PC-9 (cell line): Measurements from ENCODE around the gene ZDHHC11B. TPM values are rescaled to one million over a fixed set of nuclear protein-coding genes. Genes with fewer than 3 reads are reported as not detected.
"Not testable (repeated sequence)": the region's sequence is repeated elsewhere in the genome, so short reads cannot be mapped to it uniquely, and the experiment has no call there.

Experiments used
- BruUV-seq: library from RNA; stranded (reverse); fragments of 400-500 nt; replicated peaks from 2 replicates; lab custom pipeline; 2021; lab: Mats Ljungman, UMichigan
- CTCF ChIA-PET: fragments of 300-600 bp; sonication (Branson Sonifier 250); formaldehyde crosslinking; loops from one replicate; lab custom pipeline; 2022; ENCODE audit warnings: antibody characterized with exemption; lab: Charles Lee
- POLR2A ChIA-PET: fragments of 300-600 bp; sonication (Branson Sonifier 250); formaldehyde crosslinking; loops from one replicate; lab custom pipeline; 2022; ENCODE audit warnings: antibody characterized with exemption; ENCODE audit not compliant: unreplicated experiment; lab: Charles Lee
- DNase-seq, 2 experiments: peaks; one replicate each; pipeline versions ENCODE4 v3.0.0 to v3.0.0-alpha.2; 2015 to 2022; ENCODE audit warnings: mixed read lengths in 1 of 2
- H2AFZ ChIP-seq: fragments of 200-600 bp; sonication (generic); 2 replicates; pipeline ENCODE4 v1.8.1; 2017; ENCODE audit warnings: antibody characterized with exemption
- H3F3A ChIP-seq: fragments of 200-600 bp; sonication (generic); 2 replicates; pipeline ENCODE4 v1.8.1; 2017; ENCODE audit warnings: antibody characterized with exemption, mild to moderate bottlenecking, low read depth; ENCODE audit not compliant: insufficient read depth
- H3K27ac ChIP-seq: fragments of 200-600 bp; sonication (generic); 2 replicates; pipeline ENCODE4 v1.6.1; 2016; ENCODE audit warnings: mixed run types
- H3K27me3 ChIP-seq: fragments of 200-600 bp; sonication (generic); 2 replicates; pipeline ENCODE4 v1.6.1; 2016; ENCODE audit warnings: low read depth, mixed run types; ENCODE audit not compliant: insufficient read depth
- H3K36me3 ChIP-seq: fragments of 200-600 bp; sonication (generic); 2 replicates; pipeline ENCODE4 v1.6.1; 2016; ENCODE audit warnings: low read depth, mixed run types
- H3K4me1 ChIP-seq: fragments of 200-600 bp; sonication (generic); replicated peaks from 2 replicates; pipeline ENCODE4 v1.6.1; 2016; ENCODE audit warnings: mixed run types; ENCODE audit not compliant: insufficient read depth
- H3K4me2 ChIP-seq: fragments of 200-600 bp; sonication (generic); 2 replicates; pipeline ENCODE4 v1.6.1; 2017; ENCODE audit warnings: mixed run types
- H3K4me3 ChIP-seq: fragments of 200-600 bp; sonication (generic); 2 replicates; pipeline ENCODE4 v1.6.1; 2016; ENCODE audit warnings: mixed run types
- H3K79me2 ChIP-seq: fragments of 200-600 bp; sonication (generic); 2 replicates; pipeline ENCODE4 v1.6.1; 2017; ENCODE audit warnings: low read depth, mixed run types
- H3K9me2 ChIP-seq: fragments of 200-600 bp; sonication (generic); 2 replicates; pipeline ENCODE4 v1.8.1; 2017; ENCODE audit warnings: mild to moderate bottlenecking; ENCODE audit not compliant: insufficient read depth
- H3K9me3 ChIP-seq: fragments of 200-600 bp; sonication (generic); 2 replicates; pipeline ENCODE4 v1.8.1; 2016; ENCODE audit warnings: low read depth; ENCODE audit not compliant: insufficient read depth
- H4K20me1 ChIP-seq: fragments of 200-600 bp; sonication (generic); 2 replicates; pipeline ENCODE4 v1.8.1; 2017; ENCODE audit not compliant: insufficient read depth
- CTCF ChIP-seq: fragments of 200-600 bp; sonication (generic); conservative IDR thresholded peaks from 2 replicates; pipeline ENCODE4 v1.6.1; 2017; ENCODE audit warnings: mixed run types, antibody characterized with exemption, mild to moderate bottlenecking, moderate library complexity
- EZH2 ChIP-seq: fragments of 200-600 bp; sonication (generic); IDR thresholded peaks from 2 replicates; pipeline ENCODE4 v1.8.0; 2017; ENCODE audit warnings: antibody characterized with exemption, low read depth
- intact Hi-C: fragments of 100-400 bp; cut with micrococcal nuclease; formaldehyde crosslinking; loops from one replicate; pipeline ENCODE4 v1.10.0; 2022; ENCODE audit not compliant: unreplicated experiment
- total RNA-seq: library from RNA; stranded (reverse); gene quantifications from 2 replicates; pipeline ENCODE4 v1.2.3, GENCODE V29; 2021

Gene ZDHHC11B
- total RNA-seq, 1 experiment from 2014 or later, result 0.41 TPM

GRCh38 chr5:773517-774264 lies 10.8 kb downstream of the ZDHHC11B start:
- Histone ChIP-seq H3F3A (no peaks in the 10 kb centered on the region), H3K9me3 (no peaks in the 10 kb centered on the region), H3K27me3 (peaks cover 71% of the 10 kb centered on the region), H3K27ac (no peak overlapping the region), H3K9me2 (no peaks in the 10 kb centered on the region), H3K36me3 (no peaks in the 10 kb centered on the region), H3K79me2 (no peaks in the 10 kb centered on the region), H3K4me1 (no peaks in the 10 kb centered on the region), H3K4me2 (no peak overlapping the region), H4K20me1 (no peaks in the 10 kb centered on the region; the same call in 1 of the 2 replicates), H2AFZ (no peak overlapping the region), H3K4me3 (no peak overlapping the region)
- BruUV-seq, result no TSS peak
- no peak for TF ChIP-seq EZH2
- TF ChIP-seq CTCF, result no peak
- intact Hi-C loops, result no loop called here
- ChIA-PET POLR2A (no interaction called here), CTCF (no interaction called here)
- DNase-seq, result no peak

GRCh38 chr5:772931-773330 lies 11.6 kb downstream of the ZDHHC11B start:
- H3K4me2 ChIP-seq, H3K9me3 ChIP-seq, H3K4me3 ChIP-seq, CTCF ChIA-PET, H3K9me2 ChIP-seq, H2AFZ ChIP-seq, BruUV-seq, H3K4me1 ChIP-seq, DNase-seq, H3K79me2 ChIP-seq, POLR2A ChIA-PET, H3K27ac ChIP-seq, H3F3A ChIP-seq, intact Hi-C loops, H4K20me1 ChIP-seq, H3K36me3 ChIP-seq: not testable (repeated sequence)
- H3K27me3 ChIP-seq, result peaks cover 64% of the 10 kb centered on the region

GRCh38 chr5:772547-772890 lies 12.0 kb downstream of the ZDHHC11B start:
- H3K9me3 ChIP-seq, H3K79me2 ChIP-seq, intact Hi-C loops, CTCF ChIA-PET, BruUV-seq, H3K4me2 ChIP-seq, H3F3A ChIP-seq, H3K27ac ChIP-seq, H4K20me1 ChIP-seq, H3K9me2 ChIP-seq, H2AFZ ChIP-seq, POLR2A ChIA-PET, H3K4me3 ChIP-seq, H3K4me1 ChIP-seq, H3K36me3 ChIP-seq, DNase-seq: not testable (repeated sequence)
- peaks cover 60% of the 10 kb centered on the region for H3K27me3 ChIP-seq

- H3K4me2 ChIP-seq, H3K79me2 ChIP-seq, H3K4me3 ChIP-seq, POLR2A ChIA-PET, H3K4me1 ChIP-seq, H3K9me2 ChIP-seq, H3K9me3 ChIP-seq, H2AFZ ChIP-seq, BruUV-seq, H3F3A ChIP-seq, DNase-seq, CTCF ChIA-PET, H3K36me3 ChIP-seq, intact Hi-C loops, H4K20me1 ChIP-seq, H3K27ac ChIP-seq: not testable (repeated sequence)
- H3K27me3 ChIP-seq, result peaks cover 58% of the 10 kb centered on the region
These were observed 12.5 kb downstream of the ZDHHC11B start for GRCh38 chr5:771841-772546.

GRCh38 chr5:771087-771781 lies 13.3 kb downstream of the ZDHHC11B start:
- H3K36me3 ChIP-seq, H3K4me3 ChIP-seq, H3K9me3 ChIP-seq, DNase-seq, H3K27ac ChIP-seq, intact Hi-C loops, CTCF ChIA-PET, H3F3A ChIP-seq, H4K20me1 ChIP-seq, H3K4me1 ChIP-seq, BruUV-seq, POLR2A ChIA-PET, H3K9me2 ChIP-seq, H3K79me2 ChIP-seq, H2AFZ ChIP-seq, H3K4me2 ChIP-seq: not testable (repeated sequence)
- peaks cover 58% of the 10 kb centered on the region for H3K27me3 ChIP-seq

GRCh38 chr5:770585-770984 lies 13.9 kb downstream of the ZDHHC11B start:
- H3K4me2 ChIP-seq, CTCF ChIA-PET, POLR2A ChIA-PET, H3K9me2 ChIP-seq, H3K9me3 ChIP-seq, H3K4me3 ChIP-seq, H2AFZ ChIP-seq, H3K36me3 ChIP-seq, DNase-seq, intact Hi-C loops, H3K79me2 ChIP-seq, BruUV-seq, H3K4me1 ChIP-seq, H4K20me1 ChIP-seq, H3K27ac ChIP-seq, H3F3A ChIP-seq: not testable (repeated sequence)
- H3K27me3 ChIP-seq, result peaks cover 58% of the 10 kb centered on the region
